Mesothelial cell of epicardium (in vitro differentiated cells): ENCODE measurements around the gene KIAA0232. TPM values are rescaled to one million over a fixed set of nuclear protein-coding genes. Genes with fewer than 3 reads are reported as not detected.
"Not testable (repeated sequence)": the region's sequence is repeated elsewhere in the genome, so short reads cannot be mapped to it uniquely, and the experiment has no call there.

Source experiments
- DNase-seq, 2 experiments: peaks; one replicate each; pipeline ENCODE4 v3.0.0; 2021; ENCODE audit warnings: low spot score in 2 of 2; ENCODE audit not compliant: unreplicated experiment in 2 of 2
- H3K27ac Mint-ChIP-seq: 2 replicates; pipeline ENCODE4 v1.8.0; 2021; ENCODE audit warnings: mixed read lengths
- H3K27me3 Mint-ChIP-seq: 2 replicates; pipeline ENCODE4 v1.8.0; 2021; ENCODE audit warnings: low read depth, mixed read lengths
- H3K36me3 Mint-ChIP-seq: 2 replicates; pipeline ENCODE4 v1.8.0; 2021; ENCODE audit warnings: mixed read lengths
- H3K4me1 Mint-ChIP-seq: 2 replicates; pipeline ENCODE4 v1.8.0; 2021; ENCODE audit warnings: mixed read lengths
- H3K4me3 Mint-ChIP-seq: 2 replicates; pipeline ENCODE4 v1.8.0; 2021; ENCODE audit warnings: mild to moderate bottlenecking, moderate library complexity, mixed read lengths
- H3K9me3 Mint-ChIP-seq: 2 replicates; pipeline ENCODE4 v1.8.0; 2021; ENCODE audit warnings: mixed read lengths
- total RNA-seq: library from RNA; stranded (reverse); gene quantifications from 3 replicates; pipeline ENCODE4 v1.2.1, GENCODE V29; 2021
- TF ChIP-seq, protein P1 (sequence below): fragments of 200-600 bp; sonication (generic); IDR thresholded peaks from one replicate; pipeline ENCODE4 v1.5.0; 2021; ENCODE audit warnings: antibody characterized with exemption; ENCODE audit not compliant: unreplicated experiment

The KIAA0232 gene
- total RNA-seq, 1 donor from 2014 or later: 37.8 TPM

DNA sequence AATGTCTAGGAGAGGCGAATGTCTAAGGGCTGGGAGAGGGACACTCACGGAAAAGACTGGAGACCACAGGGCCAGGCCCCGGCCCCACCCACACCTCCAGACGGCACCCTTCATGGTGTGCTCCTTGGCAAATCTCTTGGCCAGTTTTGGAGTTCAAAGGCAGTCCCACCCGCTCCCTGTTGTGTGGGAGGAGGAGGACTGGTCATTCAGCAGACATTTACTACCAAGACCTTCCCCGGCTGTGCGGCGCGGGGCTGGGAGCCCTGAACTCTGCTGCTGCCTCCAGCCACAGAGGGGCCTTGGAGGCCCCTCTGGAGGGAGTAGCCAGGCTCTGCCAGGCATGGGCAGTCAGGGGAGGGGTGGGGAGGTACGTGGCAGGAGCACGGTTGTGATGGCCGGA lies 118.4 kb downstream of the KIAA0232 start:
- Mint-ChIP-seq H3K9me3 (no peaks in the 10 kb centered on the region), H3K27ac (peak overlapping the region; percentile 39), H3K27me3 (peaks cover 4% of the 10 kb centered on the region), H3K4me1 (peaks cover 10% of the 10 kb centered on the region), H3K4me3 (no peak overlapping the region), H3K36me3 (no peaks in the 10 kb centered on the region)
- TF ChIP-seq, protein P1, sequence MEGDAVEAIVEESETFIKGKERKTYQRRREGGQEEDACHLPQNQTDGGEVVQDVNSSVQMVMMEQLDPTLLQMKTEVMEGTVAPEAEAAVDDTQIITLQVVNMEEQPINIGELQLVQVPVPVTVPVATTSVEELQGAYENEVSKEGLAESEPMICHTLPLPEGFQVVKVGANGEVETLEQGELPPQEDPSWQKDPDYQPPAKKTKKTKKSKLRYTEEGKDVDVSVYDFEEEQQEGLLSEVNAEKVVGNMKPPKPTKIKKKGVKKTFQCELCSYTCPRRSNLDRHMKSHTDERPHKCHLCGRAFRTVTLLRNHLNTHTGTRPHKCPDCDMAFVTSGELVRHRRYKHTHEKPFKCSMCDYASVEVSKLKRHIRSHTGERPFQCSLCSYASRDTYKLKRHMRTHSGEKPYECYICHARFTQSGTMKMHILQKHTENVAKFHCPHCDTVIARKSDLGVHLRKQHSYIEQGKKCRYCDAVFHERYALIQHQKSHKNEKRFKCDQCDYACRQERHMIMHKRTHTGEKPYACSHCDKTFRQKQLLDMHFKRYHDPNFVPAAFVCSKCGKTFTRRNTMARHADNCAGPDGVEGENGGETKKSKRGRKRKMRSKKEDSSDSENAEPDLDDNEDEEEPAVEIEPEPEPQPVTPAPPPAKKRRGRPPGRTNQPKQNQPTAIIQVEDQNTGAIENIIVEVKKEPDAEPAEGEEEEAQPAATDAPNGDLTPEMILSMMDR: no peak
- DNase-seq: no peak

DNA sequence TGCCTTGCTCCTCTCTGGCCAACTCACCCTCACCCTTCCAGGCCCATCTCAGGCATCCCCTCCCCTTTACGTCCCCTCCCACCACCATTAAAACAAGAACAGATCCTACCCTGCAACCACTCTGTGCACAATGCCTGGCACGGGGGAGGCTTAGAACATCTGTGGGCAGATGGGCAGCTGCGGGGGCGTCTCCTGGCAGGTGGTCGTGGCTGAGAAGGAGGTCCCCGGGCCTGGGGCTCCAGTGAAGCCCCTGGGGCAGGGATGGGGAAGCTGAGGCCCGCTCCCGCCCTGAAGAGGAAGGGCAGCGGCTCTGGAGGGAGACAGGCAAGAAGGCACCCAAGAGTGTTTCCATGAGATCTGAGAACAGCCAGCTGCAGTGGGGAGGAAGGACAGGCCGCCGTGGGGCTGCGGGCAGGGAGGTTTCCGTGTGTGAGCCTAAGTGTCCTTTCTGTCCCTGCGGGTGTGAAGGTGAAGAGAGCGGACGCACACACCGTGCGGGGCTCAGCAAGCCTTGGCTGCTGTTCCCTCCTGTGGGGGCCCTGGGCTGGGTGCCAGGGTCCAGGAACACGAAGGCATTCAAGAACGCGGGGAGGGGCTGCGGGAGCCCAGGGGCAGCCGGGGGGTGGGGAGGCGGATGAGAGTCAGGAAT lies 119.3 kb downstream of the KIAA0232 start:
- H3K27ac Mint-ChIP-seq: no peak overlapping the region
- no peak for DNase-seq
- no peaks in the 10 kb centered on the region for H3K36me3 Mint-ChIP-seq
- no peaks in the 10 kb centered on the region for H3K9me3 Mint-ChIP-seq
- no peak overlapping the region for H3K4me3 Mint-ChIP-seq
- H3K4me1 Mint-ChIP-seq: peaks cover 10% of the 10 kb centered on the region
- TF ChIP-seq, protein P1: no peak
- peaks cover 4% of the 10 kb centered on the region for H3K27me3 Mint-ChIP-seq

DNA sequence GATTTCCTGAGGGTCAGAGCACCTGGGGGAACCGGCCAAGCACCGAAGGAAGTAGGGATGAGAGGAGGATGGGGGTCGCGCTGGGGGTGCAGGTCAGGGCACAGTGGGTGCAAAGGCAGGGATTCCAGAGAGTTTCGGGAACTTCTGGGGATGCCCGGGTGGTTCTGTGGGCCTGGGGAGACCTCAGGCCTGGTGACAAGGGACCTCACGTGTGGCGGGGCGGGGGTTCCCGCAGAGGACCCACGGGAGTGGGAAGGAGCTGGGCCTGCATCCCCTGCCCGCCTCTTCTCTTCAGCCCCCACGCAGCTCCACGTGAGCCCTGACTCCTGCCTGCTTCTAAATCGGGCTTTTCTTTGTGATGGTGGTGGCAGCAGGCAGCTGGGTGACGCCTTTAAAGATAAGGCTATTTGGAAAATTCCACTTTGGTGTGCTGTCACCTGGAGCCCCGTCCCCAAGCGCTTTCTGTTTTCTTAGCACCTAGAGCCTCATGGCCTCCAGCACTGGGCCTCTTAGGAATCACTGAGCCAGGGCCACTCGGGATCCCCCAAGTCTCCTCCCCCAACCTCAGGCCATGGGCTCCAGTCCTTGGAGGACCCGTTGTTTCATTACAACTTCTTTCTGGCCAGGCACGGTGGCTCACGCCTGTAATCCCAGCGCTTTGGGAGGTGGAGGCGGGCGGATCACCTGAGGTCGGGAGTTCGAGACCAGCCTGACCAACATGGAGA lies 120.0 kb downstream of the KIAA0232 start:
- TF ChIP-seq, protein P1: no peak
- no peaks in the 10 kb centered on the region for H3K36me3 Mint-ChIP-seq

DNA sequence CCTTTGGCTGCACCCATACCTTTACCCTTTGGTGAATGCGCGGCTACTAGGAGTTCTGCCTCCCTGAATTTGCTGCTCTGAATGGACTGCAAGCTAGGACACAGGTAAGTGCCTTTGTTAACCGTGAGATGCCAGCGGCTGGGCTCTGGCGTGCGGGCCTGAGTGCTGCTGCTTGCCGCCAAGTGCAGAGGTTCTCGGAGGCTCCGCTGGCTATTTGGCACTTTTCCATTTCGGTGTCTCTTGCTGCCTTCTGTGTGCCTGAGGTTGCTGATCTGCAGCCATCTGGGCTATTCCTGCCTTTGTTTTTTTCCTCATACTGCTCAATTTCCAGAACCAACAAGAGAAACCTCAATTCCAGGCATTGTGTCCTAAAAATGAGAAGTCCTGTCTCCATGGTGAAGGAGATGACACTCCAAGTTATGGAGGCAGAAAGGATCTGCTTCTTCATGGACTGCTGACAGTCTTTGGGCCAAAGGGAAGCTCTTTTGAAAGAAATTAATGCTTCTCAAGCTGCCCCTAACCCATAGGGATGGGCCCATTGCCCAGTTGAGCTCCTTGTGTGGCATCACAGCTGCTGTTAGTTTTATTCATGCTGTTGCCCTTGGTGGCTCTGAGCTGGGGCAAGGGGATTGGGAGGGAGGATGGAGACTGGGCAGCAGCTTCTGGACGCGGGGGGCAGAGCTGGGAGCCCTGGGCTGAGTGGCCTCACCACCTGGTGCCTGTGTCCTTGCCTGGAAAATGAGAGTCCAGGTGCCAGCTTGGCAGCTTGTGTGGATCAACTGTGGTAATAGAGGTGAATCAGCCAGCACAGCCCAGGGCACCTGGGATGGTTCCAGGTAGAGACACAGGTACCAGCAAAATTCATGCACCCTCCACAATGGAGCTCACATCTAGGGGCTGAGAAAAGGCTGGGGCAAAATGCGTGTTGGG lies 123.3 kb downstream of the KIAA0232 start:
- H3K36me3 Mint-ChIP-seq: no peaks in the 10 kb centered on the region
- H3K27me3 Mint-ChIP-seq: peaks cover 12% of the 10 kb centered on the region
- no peaks in the 10 kb centered on the region for H3K9me3 Mint-ChIP-seq
- no peak overlapping the region for H3K4me3 Mint-ChIP-seq
- TF ChIP-seq, protein P1: no peak
- DNase-seq: no peak
- no peak overlapping the region for H3K27ac Mint-ChIP-seq
- H3K4me1 Mint-ChIP-seq: peaks cover 31% of the 10 kb centered on the region

More for the DNA sequence above, 120.0 kb downstream of the KIAA0232 start:
- Mint-ChIP-seq H3K27ac (no peak overlapping the region), H3K27me3 (peaks cover 8% of the 10 kb centered on the region), H3K4me1 (peaks cover 12% of the 10 kb centered on the region), H3K4me3 (no peak overlapping the region), H3K9me3 (no peaks in the 10 kb centered on the region)
- no peak for DNase-seq

DNA sequence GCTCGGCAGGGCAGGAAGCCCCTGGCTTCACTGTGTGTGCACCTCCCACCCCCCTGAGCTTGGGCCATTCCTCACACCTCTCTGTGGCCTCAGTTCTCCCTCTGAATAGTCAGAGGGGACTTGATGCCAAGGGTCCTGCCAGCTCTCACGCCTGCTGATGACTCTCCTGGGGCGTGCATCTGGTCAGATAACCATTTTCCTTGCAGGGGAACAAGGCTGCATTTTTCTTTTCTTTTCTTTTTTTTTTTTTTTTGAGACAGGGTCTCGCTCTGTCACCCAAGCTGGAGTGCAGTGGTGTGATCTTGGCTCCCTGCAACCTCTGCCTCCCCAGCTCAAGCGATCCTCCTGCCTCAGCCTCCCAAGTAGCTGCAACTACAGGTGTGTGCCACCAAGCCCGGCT lies 124.0 kb downstream of the KIAA0232 start:
- H3K36me3 Mint-ChIP-seq, H3K27ac Mint-ChIP-seq, H3K9me3 Mint-ChIP-seq, DNase-seq, H3K4me3 Mint-ChIP-seq: not testable (repeated sequence)
- Mint-ChIP-seq H3K4me1 (peaks cover 32% of the 10 kb centered on the region), H3K27me3 (peaks cover 12% of the 10 kb centered on the region)
